ENCODE data around the gene NLGN3.

NLGN3 gene

DNA sequence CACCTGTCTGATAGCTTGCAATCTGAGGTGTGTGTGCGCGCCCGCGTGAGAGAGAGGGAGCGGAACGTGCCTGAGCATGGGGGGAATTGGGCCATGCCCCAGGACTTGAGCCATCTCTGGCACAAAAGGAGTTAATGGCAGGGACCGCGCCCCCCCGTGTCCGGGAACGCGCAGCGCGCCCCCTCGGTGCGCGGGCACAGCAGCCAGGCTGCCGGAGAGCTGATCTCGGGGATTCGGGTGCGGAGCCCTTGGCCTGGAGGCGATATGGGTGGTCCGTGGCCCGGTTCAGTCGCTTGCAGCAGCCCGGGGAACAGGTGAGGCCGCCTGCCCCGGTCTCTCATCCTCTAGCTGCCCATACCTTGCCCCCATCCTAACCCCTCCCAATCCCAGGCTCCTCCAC is at the start of gene NLGN3:
NLGN3 (plus strand) TSS at position 191 of the 400 bp plus-strand sequence. CDS start 2,909 bp downstream, outside the sequence.
- peaks cover 16% of the 10 kb centered on the region for H3K4me1 Mint-ChIP-seq
- H3K27me3 Mint-ChIP-seq, result no peaks in the 10 kb centered on the region
- no peaks in the 10 kb centered on the region for H3K9me3 Mint-ChIP-seq
- no peak within 1 kb of the TSS for H3K27ac Mint-ChIP-seq
- no peak within 1 kb of the TSS for H3K4me3 Mint-ChIP-seq
- no peaks in the 10 kb centered on the region for H3K36me3 Mint-ChIP-seq

DNA sequence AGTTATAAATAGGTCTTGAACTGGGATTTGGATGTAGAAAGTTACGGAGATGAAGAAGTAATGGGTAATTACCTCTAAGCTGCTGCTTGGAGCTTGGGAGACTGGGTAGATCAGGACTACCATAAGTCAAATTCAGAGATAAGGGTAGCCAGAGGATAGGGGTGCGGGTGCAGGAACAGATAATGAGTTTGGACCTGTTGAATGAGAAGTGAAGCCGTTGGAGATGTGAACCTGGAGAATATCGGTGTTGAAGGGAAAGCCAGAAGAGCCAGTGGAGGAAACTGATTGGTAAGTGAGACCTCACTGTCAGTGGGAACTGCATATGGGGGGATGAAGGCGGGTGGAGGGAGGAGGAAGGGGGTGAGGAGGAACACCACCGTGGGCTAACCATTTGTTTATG is 49.6 kb upstream of the NLGN3 start:
- H3K4me1 Mint-ChIP-seq, result peaks cover 32% of the 10 kb centered on the region
- peak overlapping the region; percentile 93 for H3K4me3 Mint-ChIP-seq
- no peaks in the 10 kb centered on the region for H3K36me3 Mint-ChIP-seq
- no peaks in the 10 kb centered on the region for H3K9me3 Mint-ChIP-seq
- peak overlapping the region; percentile 36 for H3K27ac Mint-ChIP-seq
- H3K27me3 Mint-ChIP-seq, result no peaks in the 10 kb centered on the region

DNA sequence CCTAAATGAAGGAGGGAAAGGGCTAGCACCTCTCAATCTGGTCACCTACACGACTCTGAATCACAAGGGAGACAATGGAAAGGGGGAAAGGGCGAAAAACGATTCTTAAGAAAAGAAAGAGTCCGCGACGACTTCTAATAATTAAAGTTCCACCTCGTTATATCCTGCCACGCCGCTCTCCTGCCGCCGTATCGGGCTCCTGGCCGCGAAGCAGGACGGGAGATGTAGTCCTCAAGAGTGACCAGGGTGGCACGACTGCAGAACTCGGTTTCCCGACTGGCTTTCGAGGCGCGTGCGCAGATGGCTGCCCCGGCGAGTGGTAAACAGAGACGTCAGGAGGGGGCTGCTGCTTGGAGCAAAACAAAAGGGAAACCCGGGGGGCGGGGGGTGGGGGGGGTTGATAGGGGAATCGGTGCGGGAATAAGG is 49.1 kb upstream of the NLGN3 start, which contains the start of gene FOXO4:
FOXO4 (plus strand) TSS at position 297 of the 426 bp plus-strand sequence. CDS start 678 bp downstream, outside the sequence.
- H3K4me3 Mint-ChIP-seq, result peak within 1 kb of the TSS; percentile 93
- peak within 1 kb of the TSS; percentile 87 for H3K27ac Mint-ChIP-seq
- no peaks in the 10 kb centered on the region for H3K27me3 Mint-ChIP-seq
- H3K9me3 Mint-ChIP-seq, result no peaks in the 10 kb centered on the region
- no peaks in the 10 kb centered on the region for H3K36me3 Mint-ChIP-seq
- peaks cover 34% of the 10 kb centered on the region for H3K4me1 Mint-ChIP-seq

DNA sequence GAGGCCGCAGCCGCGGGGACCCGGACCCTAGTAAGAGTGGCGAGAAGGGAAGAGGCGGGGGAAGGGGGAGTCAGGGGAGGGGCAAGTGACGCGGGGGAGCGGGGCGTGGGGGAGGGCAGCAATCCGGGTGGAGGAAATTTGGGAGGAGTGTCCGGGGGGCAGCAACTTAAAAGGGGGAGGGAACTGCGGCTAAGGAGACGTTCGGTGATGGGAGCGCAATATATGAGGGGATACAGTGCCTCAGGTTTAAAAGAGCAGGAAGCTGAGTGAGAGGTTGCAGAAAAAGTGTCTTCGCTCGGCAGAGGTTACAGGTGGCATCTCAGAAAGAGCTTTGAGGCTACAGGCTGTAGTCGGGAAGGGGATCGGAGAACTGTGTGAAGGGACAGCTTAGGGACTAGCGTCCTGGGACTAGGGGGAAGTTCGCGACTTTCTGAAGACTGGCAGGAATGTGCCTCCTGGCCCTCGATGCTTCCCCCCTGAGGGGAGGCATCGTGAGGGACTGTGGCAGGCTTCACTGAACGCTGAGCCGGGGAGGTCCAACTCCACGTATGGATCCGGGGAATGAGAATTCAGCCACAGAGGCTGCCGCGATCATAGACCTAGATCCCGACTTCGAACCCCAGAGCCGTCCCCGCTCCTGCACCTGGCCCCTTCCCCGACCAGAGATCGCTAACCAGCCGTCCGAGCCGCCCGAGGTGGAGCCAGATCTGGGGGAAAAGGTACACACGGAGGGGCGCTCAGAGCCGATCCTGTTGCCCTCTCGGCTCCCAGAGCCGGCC is 48.5 kb upstream of the NLGN3 start:
- peaks cover 40% of the 10 kb centered on the region for H3K4me1 Mint-ChIP-seq
- H3K36me3 Mint-ChIP-seq, result no peaks in the 10 kb centered on the region
- peak overlapping the region; percentile 93 for H3K4me3 Mint-ChIP-seq
- peak overlapping the region; percentile 74 for H3K27ac Mint-ChIP-seq
- H3K27me3 Mint-ChIP-seq, result no peaks in the 10 kb centered on the region
- no peaks in the 10 kb centered on the region for H3K9me3 Mint-ChIP-seq

- Mint-ChIP-seq H3K4me3 (peak overlapping the region; percentile 93), H3K9me3 (no peaks in the 10 kb centered on the region), H3K27ac (no peak overlapping the region), H3K36me3 (no peaks in the 10 kb centered on the region), H3K27me3 (no peaks in the 10 kb centered on the region), H3K4me1 (peaks cover 46% of the 10 kb centered on the region)
Observed at GRCh38 chrX:71096760-71097032, 47.9 kb upstream of the NLGN3 start.

- no peaks in the 10 kb centered on the region for H3K27me3 Mint-ChIP-seq
- no peaks in the 10 kb centered on the region for H3K36me3 Mint-ChIP-seq
- H3K4me3 Mint-ChIP-seq, result peak overlapping the region; percentile 36
- no peaks in the 10 kb centered on the region for H3K9me3 Mint-ChIP-seq
- peaks cover 62% of the 10 kb centered on the region for H3K4me1 Mint-ChIP-seq
- H3K27ac Mint-ChIP-seq, result peak overlapping the region; percentile 65
Observed at GRCh38 chrX:71098302-71098701, 46.3 kb upstream of the NLGN3 start.

DNA sequence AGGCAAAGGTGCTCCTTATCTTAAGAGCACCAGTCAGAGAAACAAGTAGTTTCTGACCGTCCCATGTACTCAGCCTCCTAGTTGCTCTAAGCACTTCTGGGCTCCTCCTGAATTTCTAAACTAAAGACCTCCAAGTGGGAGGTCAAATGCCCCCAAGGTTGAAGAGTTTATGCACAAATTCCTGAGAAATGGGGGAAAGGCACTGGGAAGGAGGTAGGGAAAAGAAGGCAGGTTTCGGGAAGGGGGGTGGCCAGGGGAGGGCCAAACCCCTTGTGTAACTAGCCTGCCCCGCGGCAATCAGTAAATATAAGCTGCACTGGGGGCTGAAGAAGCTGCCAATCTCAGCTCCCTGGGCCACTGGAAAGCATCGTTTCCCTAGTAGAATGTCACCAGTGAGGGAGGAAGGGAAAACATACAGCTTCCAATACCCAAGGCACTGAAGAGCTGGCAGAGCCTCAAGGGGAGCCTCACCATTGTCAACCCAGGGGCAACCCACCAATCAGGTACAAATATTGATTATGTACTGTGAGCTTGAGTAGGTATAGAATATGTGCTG is 45.6 kb upstream of the NLGN3 start:
- Mint-ChIP-seq H3K4me1 (peaks cover 69% of the 10 kb centered on the region), H3K9me3 (no peaks in the 10 kb centered on the region), H3K27me3 (no peaks in the 10 kb centered on the region), H3K4me3 (no peak overlapping the region), H3K36me3 (no peaks in the 10 kb centered on the region), H3K27ac (no peak overlapping the region)

- Mint-ChIP-seq H3K9me3 (no peaks in the 10 kb centered on the region), H3K27ac (no peak overlapping the region), H3K4me3 (no peak overlapping the region), H3K4me1 (peaks cover 76% of the 10 kb centered on the region), H3K36me3 (no peaks in the 10 kb centered on the region), H3K27me3 (no peaks in the 10 kb centered on the region)
Observed at GRCh38 chrX:71099736-71100135, 44.9 kb upstream of the NLGN3 start.

- peak overlapping the region; percentile 42 for H3K4me3 Mint-ChIP-seq
- no peak overlapping the region for H3K27ac Mint-ChIP-seq
- peaks cover 78% of the 10 kb centered on the region for H3K4me1 Mint-ChIP-seq
- H3K9me3 Mint-ChIP-seq, result no peaks in the 10 kb centered on the region
- H3K36me3 Mint-ChIP-seq, result peaks cover 2% of the 10 kb centered on the region
- H3K27me3 Mint-ChIP-seq, result no peaks in the 10 kb centered on the region
Observed at GRCh38 chrX:71100581-71101505, 43.8 kb upstream of the NLGN3 start.

DNA sequence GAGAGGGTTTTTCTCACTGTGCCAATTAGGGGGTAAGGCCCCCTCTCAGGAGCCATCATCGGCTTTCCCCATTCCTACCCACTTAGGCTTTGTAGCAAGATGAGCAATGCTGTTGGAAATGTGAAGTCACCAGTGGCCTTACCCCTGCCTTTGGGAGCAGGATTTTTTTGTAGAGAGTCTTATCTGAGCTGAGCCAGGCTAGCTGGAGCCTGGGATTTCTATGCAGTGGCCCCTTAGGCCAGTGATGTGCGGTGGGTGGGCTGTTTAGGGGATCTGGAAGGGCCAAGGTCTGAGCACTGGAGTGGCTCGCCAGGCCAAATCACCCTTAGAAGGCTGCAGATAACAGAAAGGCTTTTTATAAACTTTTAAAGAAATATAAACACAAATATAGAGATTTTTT is 42.3 kb upstream of the NLGN3 start:
- Mint-ChIP-seq H3K27me3 (no peaks in the 10 kb centered on the region), H3K9me3 (no peaks in the 10 kb centered on the region), H3K4me3 (no peak overlapping the region), H3K36me3 (peaks cover 8% of the 10 kb centered on the region), H3K27ac (peak overlapping the region; percentile 79), H3K4me1 (peaks cover 85% of the 10 kb centered on the region)

- peak overlapping the region; percentile 79 for H3K4me3 Mint-ChIP-seq
- no peaks in the 10 kb centered on the region for H3K9me3 Mint-ChIP-seq
- H3K27me3 Mint-ChIP-seq, result no peaks in the 10 kb centered on the region
- peaks cover 10% of the 10 kb centered on the region for H3K36me3 Mint-ChIP-seq
- H3K4me1 Mint-ChIP-seq, result peaks cover 83% of the 10 kb centered on the region
- H3K27ac Mint-ChIP-seq, result peak overlapping the region; percentile 90
Observed at GRCh38 chrX:71103110-71103983, 41.3 kb upstream of the NLGN3 start.

- no peaks in the 10 kb centered on the region for H3K9me3 Mint-ChIP-seq
- H3K27me3 Mint-ChIP-seq, result no peaks in the 10 kb centered on the region
- peaks cover 69% of the 10 kb centered on the region for H3K4me1 Mint-ChIP-seq
- peak overlapping the region; percentile 96 for H3K27ac Mint-ChIP-seq
- peak overlapping the region; percentile 86 for H3K4me3 Mint-ChIP-seq
- peaks cover 23% of the 10 kb centered on the region for H3K36me3 Mint-ChIP-seq
Observed at GRCh38 chrX:71105628-71106027, 39.0 kb upstream of the NLGN3 start.

DNA sequence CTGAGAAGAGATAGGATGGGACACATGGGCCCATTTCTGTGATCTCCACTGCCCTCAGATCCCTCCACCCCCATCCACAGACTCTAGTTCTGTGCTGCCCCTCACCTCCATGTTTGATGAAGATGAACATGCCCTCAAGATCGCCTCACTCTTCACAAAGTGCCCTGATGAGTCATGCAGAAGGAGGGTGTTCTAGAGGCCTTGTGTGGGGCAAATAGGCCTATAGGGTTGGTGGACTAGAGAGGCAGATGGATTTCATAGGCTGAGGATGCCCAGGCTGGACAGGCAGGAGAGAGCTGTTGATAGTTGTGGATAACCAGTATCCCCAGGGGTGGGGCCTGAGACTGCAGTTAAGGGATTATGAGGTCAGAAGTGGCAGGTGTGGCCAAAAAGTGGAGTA is 38.2 kb upstream of the NLGN3 start, which contains the start of gene CXorf65:
CXorf65 (minus strand) TSS at position 314 of the 400 bp plus-strand sequence; CDS start at position 130, 184 bp downstream.
- Mint-ChIP-seq H3K36me3 (peaks cover 26% of the 10 kb centered on the region), H3K27me3 (no peaks in the 10 kb centered on the region), H3K9me3 (no peaks in the 10 kb centered on the region), H3K4me1 (peaks cover 61% of the 10 kb centered on the region), H3K27ac (peak within 1 kb of the TSS; percentile 96), H3K4me3 (peak within 1 kb of the TSS; percentile 100)

DNA sequence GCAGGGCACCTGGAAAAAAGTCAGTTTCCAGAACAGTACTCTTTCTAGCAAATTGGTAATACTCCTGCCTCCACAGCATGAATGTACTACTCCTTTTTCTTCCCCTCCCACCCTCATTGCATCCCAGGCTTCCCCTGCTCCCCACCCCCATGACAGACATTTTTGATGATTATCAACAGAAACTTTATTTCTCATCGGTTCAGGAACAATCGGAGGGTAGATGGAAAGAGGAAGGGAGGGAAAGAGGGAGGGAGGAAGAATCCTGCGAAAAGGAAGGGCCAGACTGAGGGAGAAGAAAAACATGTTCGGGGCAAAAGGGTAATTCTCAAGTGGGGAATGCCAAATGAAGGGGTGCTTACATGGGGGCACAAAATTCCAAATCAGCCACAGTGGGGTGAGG is 37.4 kb upstream of the NLGN3 start:
- Mint-ChIP-seq H3K4me3 (peak overlapping the region; percentile 100), H3K4me1 (peaks cover 56% of the 10 kb centered on the region), H3K9me3 (no peaks in the 10 kb centered on the region), H3K27ac (peak overlapping the region; percentile 62), H3K27me3 (no peaks in the 10 kb centered on the region), H3K36me3 (peaks cover 26% of the 10 kb centered on the region)
